Measurements from ENCODE around the gene BGN.

BGN gene

GRCh38 chrX:153499341-153499740 lies 4.6 kb downstream of the BGN start:
- peaks cover 9% of the 10 kb centered on the region for H3K27me3 Mint-ChIP-seq
- H3K27ac Mint-ChIP-seq = no peak overlapping the region
- no peaks in the 10 kb centered on the region for H3K9me3 Mint-ChIP-seq
- no peak for ATAC-seq (ENCODE audit: low read depth)
- no peaks in the 10 kb centered on the region for H3K36me3 Mint-ChIP-seq
- DNase-seq (ENCODE audit: low spot score in 2 of 2) = no peak
- H3K4me3 Mint-ChIP-seq = no peak overlapping the region
- H3K4me1 Mint-ChIP-seq = peaks cover 6% of the 10 kb centered on the region

- peaks cover 6% of the 10 kb centered on the region for H3K4me1 Mint-ChIP-seq
- DNase-seq (ENCODE audit: low spot score in 2 of 2) (no peak), ATAC-seq (ENCODE audit: low read depth) (no peak)
- no peak overlapping the region for H3K4me3 Mint-ChIP-seq
- peaks cover 9% of the 10 kb centered on the region for H3K27me3 Mint-ChIP-seq
- H3K27ac Mint-ChIP-seq = no peak overlapping the region
- H3K36me3 Mint-ChIP-seq = no peaks in the 10 kb centered on the region
- no peaks in the 10 kb centered on the region for H3K9me3 Mint-ChIP-seq
These were observed 5.1 kb downstream of the BGN start for GRCh38 chrX:153499876-153500275.

GRCh38 chrX:153500676-153501280 lies 6.0 kb downstream of the BGN start:
- ATAC-seq (ENCODE audit: low read depth) (no peak), DNase-seq (ENCODE audit: low spot score in 2 of 2) (no peak)
- Mint-ChIP-seq H3K36me3 (no peaks in the 10 kb centered on the region), H3K27me3 (peaks cover 6% of the 10 kb centered on the region), H3K4me3 (no peak overlapping the region), H3K27ac (no peak overlapping the region), H3K9me3 (no peaks in the 10 kb centered on the region), H3K4me1 (peaks cover 3% of the 10 kb centered on the region)

GRCh38 chrX:153501530-153501929 lies 6.8 kb downstream of the BGN start:
- no peak for DNase-seq (ENCODE audit: low spot score in 2 of 2)
- H3K4me3 Mint-ChIP-seq = no peak overlapping the region
- H3K4me1 Mint-ChIP-seq = peaks cover 3% of the 10 kb centered on the region
- no peaks in the 10 kb centered on the region for H3K9me3 Mint-ChIP-seq
- no peak overlapping the region for H3K27ac Mint-ChIP-seq
- no peak for ATAC-seq (ENCODE audit: low read depth)
- H3K36me3 Mint-ChIP-seq = no peaks in the 10 kb centered on the region
- H3K27me3 Mint-ChIP-seq = peaks cover 5% of the 10 kb centered on the region

GRCh38 chrX:153502131-153502530 lies 7.4 kb downstream of the BGN start:
- Mint-ChIP-seq H3K36me3 (no peaks in the 10 kb centered on the region), H3K27ac (no peak overlapping the region)

GRCh38 chrX:153502796-153503195 lies 8.0 kb downstream of the BGN start:
- Mint-ChIP-seq H3K27me3 (peaks cover 4% of the 10 kb centered on the region), H3K9me3 (no peaks in the 10 kb centered on the region), H3K27ac (no peak overlapping the region), H3K36me3 (no peaks in the 10 kb centered on the region), H3K4me1 (peaks cover 3% of the 10 kb centered on the region), H3K4me3 (no peak overlapping the region)
- ATAC-seq (ENCODE audit: low read depth) (no peak), DNase-seq (ENCODE audit: low spot score in 2 of 2) (no peak)

More at GRCh38 chrX:153502131-153502530, 7.4 kb downstream of the BGN start:
- no peaks in the 10 kb centered on the region for H3K9me3 Mint-ChIP-seq
- DNase-seq (ENCODE audit: low spot score in 2 of 2) (no peak), ATAC-seq (ENCODE audit: low read depth) (no peak)
- no peak overlapping the region for H3K4me3 Mint-ChIP-seq
- H3K27me3 Mint-ChIP-seq = peaks cover 5% of the 10 kb centered on the region
- H3K4me1 Mint-ChIP-seq = peaks cover 3% of the 10 kb centered on the region

- Mint-ChIP-seq H3K27ac (no peak overlapping the region), H3K36me3 (no peaks in the 10 kb centered on the region), H3K4me1 (peaks cover 3% of the 10 kb centered on the region), H3K4me3 (no peak overlapping the region), H3K9me3 (no peaks in the 10 kb centered on the region), H3K27me3 (peaks cover 3% of the 10 kb centered on the region)
- DNase-seq (ENCODE audit: low spot score in 2 of 2) (no peak), ATAC-seq (ENCODE audit: low read depth) (no peak)
These were observed 9.8 kb downstream of the BGN start for GRCh38 chrX:153504445-153505016.

- peaks cover 3% of the 10 kb centered on the region for H3K4me1 Mint-ChIP-seq
- no peak overlapping the region for H3K27ac Mint-ChIP-seq
- no peaks in the 10 kb centered on the region for H3K9me3 Mint-ChIP-seq
- DNase-seq (ENCODE audit: low spot score in 2 of 2) (no peak), ATAC-seq (ENCODE audit: low read depth) (no peak)
- no peak overlapping the region for H3K4me3 Mint-ChIP-seq
- H3K27me3 Mint-ChIP-seq = peaks cover 3% of the 10 kb centered on the region
- H3K36me3 Mint-ChIP-seq = no peaks in the 10 kb centered on the region
These were observed 10.6 kb downstream of the BGN start for GRCh38 chrX:153505361-153505760.

GRCh38 chrX:153507484-153508178 lies 12.9 kb downstream of the BGN start:
- H3K4me3 Mint-ChIP-seq = no peak overlapping the region
- peak; percentile 100 for ATAC-seq (ENCODE audit: low read depth)
- no peaks in the 10 kb centered on the region for H3K4me1 Mint-ChIP-seq
- H3K36me3 Mint-ChIP-seq = no peaks in the 10 kb centered on the region
- H3K9me3 Mint-ChIP-seq = no peaks in the 10 kb centered on the region
- H3K27ac Mint-ChIP-seq = no peak overlapping the region
- DNase-seq (ENCODE audit: low spot score in 2 of 2) = peak; percentile 78 to 80
- H3K27me3 Mint-ChIP-seq = peaks cover 1% of the 10 kb centered on the region

GRCh38 chrX:153509592-153509991 lies 14.8 kb downstream of the BGN start:
- no peak for ATAC-seq (ENCODE audit: low read depth)
- H3K4me3 Mint-ChIP-seq = no peak overlapping the region
- H3K9me3 Mint-ChIP-seq = no peaks in the 10 kb centered on the region
- no peak for DNase-seq (ENCODE audit: low spot score in 2 of 2)
- no peaks in the 10 kb centered on the region for H3K4me1 Mint-ChIP-seq
- no peaks in the 10 kb centered on the region for H3K36me3 Mint-ChIP-seq
- no peak overlapping the region for H3K27ac Mint-ChIP-seq
- peaks cover 1% of the 10 kb centered on the region for H3K27me3 Mint-ChIP-seq

- Mint-ChIP-seq H3K27me3 (peaks cover 1% of the 10 kb centered on the region), H3K4me3 (no peak overlapping the region), H3K27ac (no peak overlapping the region), H3K36me3 (no peaks in the 10 kb centered on the region), H3K4me1 (no peaks in the 10 kb centered on the region), H3K9me3 (no peaks in the 10 kb centered on the region)
- ATAC-seq (ENCODE audit: low read depth) (no peak), DNase-seq (ENCODE audit: low spot score in 2 of 2) (no peak)
These were observed 15.6 kb downstream of the BGN start for GRCh38 chrX:153510383-153510782.

- H3K27ac Mint-ChIP-seq = no peak overlapping the region
- no peak overlapping the region for H3K4me3 Mint-ChIP-seq
- ATAC-seq (ENCODE audit: low read depth) = no peak
- peaks cover 5% of the 10 kb centered on the region for H3K4me1 Mint-ChIP-seq
- no peaks in the 10 kb centered on the region for H3K9me3 Mint-ChIP-seq
- H3K27me3 Mint-ChIP-seq = peaks cover 8% of the 10 kb centered on the region
- no peaks in the 10 kb centered on the region for H3K36me3 Mint-ChIP-seq
- no peak for DNase-seq (ENCODE audit: low spot score in 2 of 2)
These were observed 17.2 kb downstream of the BGN start for GRCh38 chrX:153511784-153512500.

- no peak overlapping the region for H3K4me3 Mint-ChIP-seq
- H3K9me3 Mint-ChIP-seq = no peaks in the 10 kb centered on the region
- H3K27ac Mint-ChIP-seq = no peak overlapping the region
- H3K36me3 Mint-ChIP-seq = no peaks in the 10 kb centered on the region
- peaks cover 5% of the 10 kb centered on the region for H3K4me1 Mint-ChIP-seq
- H3K27me3 Mint-ChIP-seq = peaks cover 8% of the 10 kb centered on the region
- ATAC-seq (ENCODE audit: low read depth) = no peak
- DNase-seq (ENCODE audit: low spot score in 2 of 2) = no peak
These were observed 17.7 kb downstream of the BGN start for GRCh38 chrX:153512501-153512893.

- ATAC-seq (ENCODE audit: low read depth) (no peak), DNase-seq (ENCODE audit: low spot score in 2 of 2) (no peak)
- peaks cover 5% of the 10 kb centered on the region for H3K4me1 Mint-ChIP-seq
- no peaks in the 10 kb centered on the region for H3K9me3 Mint-ChIP-seq
- H3K4me3 Mint-ChIP-seq = no peak overlapping the region
- H3K36me3 Mint-ChIP-seq = no peaks in the 10 kb centered on the region
- no peak overlapping the region for H3K27ac Mint-ChIP-seq
- peaks cover 10% of the 10 kb centered on the region for H3K27me3 Mint-ChIP-seq
These were observed 18.5 kb downstream of the BGN start for GRCh38 chrX:153513265-153513664.
